Measurements from ENCODE around the gene DLG1.

DNA sequence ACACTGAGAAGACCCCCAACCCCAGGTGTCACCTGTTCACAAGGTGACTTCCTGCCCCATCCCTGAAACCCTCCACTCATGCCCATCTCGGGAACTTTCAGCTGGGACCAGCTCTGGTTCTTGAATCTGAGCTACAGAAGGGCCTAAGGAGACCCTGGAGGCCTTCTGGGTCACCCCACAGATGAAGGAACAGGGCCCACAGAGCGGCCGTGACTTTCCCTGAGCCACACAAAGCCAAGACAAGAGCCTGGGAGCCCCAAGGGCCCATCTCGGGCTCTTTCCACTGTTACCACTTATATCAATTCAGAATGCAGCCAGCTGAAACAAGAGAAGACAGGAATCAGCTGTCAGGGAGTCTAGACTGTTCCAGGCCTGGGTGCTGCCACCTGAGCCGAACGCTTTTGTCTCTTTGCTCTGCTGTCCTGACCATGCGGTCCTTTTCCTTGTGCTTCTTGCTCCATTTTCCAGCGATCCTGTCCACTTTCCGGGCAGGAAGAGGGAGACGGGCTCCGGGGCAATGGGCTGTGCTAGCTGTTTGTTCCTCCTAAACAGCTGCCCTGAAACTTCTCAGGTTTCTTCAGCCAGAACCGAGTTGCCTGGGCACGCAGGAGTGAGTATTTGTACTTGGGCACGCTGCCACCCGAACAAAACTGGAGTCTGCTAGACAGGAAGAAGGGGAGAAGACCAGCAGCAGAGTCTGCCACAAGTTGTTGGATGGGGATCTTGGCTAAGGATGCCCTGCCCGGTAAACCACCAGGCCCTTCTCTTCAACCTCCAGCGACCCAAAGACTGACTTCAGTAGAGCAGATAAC lies 301.8 kb downstream of the DLG1 start:
- TF ChIP-seq POLR2A (IDR thresholded peaks at IDR 0.05; ENCODE audit: low read depth, low read length) (no peak), CHD1 (IDR thresholded peaks at IDR 0.05; ENCODE audit: low read depth, low read length) (no peak), MXI1 (IDR thresholded peaks at IDR 0.05; ENCODE audit: borderline replicate concordance, low read depth, low read length) (no peak), RAD21 (IDR thresholded peaks at IDR 0.05; ENCODE audit: low read length) (no peak), RCOR1 (IDR thresholded peaks at IDR 0.05; ENCODE audit: insufficient replicate concordance, low read length) (no peak)
- TF ChIP-seq, protein P1, sequence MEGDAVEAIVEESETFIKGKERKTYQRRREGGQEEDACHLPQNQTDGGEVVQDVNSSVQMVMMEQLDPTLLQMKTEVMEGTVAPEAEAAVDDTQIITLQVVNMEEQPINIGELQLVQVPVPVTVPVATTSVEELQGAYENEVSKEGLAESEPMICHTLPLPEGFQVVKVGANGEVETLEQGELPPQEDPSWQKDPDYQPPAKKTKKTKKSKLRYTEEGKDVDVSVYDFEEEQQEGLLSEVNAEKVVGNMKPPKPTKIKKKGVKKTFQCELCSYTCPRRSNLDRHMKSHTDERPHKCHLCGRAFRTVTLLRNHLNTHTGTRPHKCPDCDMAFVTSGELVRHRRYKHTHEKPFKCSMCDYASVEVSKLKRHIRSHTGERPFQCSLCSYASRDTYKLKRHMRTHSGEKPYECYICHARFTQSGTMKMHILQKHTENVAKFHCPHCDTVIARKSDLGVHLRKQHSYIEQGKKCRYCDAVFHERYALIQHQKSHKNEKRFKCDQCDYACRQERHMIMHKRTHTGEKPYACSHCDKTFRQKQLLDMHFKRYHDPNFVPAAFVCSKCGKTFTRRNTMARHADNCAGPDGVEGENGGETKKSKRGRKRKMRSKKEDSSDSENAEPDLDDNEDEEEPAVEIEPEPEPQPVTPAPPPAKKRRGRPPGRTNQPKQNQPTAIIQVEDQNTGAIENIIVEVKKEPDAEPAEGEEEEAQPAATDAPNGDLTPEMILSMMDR (conservative IDR thresholded peaks at IDR 0.05; ENCODE audit: low read depth, low read length), result no peak

Measured in IMR-90 (cell line).